ENCODE results near the gene GCN1.
A peak's percentile ranks its signal among the peaks of the same experiment; 100 is the strongest.
"Not testable (repeated sequence)": the region's sequence is repeated elsewhere in the genome, so short reads cannot be mapped to it uniquely, and the experiment has no call there.

GCN1 gene

DNA sequence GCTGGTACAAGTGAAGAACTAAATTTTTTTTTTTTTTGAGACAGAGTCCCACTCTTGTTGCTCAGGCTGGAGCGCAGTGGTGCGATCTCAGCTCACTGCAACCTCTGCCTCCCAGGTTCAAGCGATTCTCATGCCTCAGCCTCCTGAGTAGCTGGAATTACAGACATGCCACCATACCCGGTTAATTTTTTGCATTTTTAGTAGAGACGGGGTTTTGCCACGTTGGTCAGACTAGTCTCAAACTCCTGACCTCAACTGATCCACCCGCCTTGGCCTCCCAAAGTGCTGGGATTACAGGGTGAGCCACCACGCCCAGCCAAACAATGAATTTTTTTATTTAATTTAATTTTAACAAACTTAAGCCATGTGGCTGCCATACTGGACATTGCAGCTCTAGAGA lies 1.2 kb downstream of the GCN1 start:
- not testable (repeated sequence) for H3K9me3 ChIP-seq (ENCODE audit: control insufficient read depth in 1 of 2, low read length in 2 of 2); H3K27ac ChIP-seq (ENCODE audit: low read length); H3K27me3 ChIP-seq (ENCODE audit: low read depth, low read length)
- Histone ChIP-seq H3K4me3 (ENCODE audit: low read depth in 1 of 2, low read length in 2 of 2) (peak overlapping the region; percentile 91 to 99), H3K4me1 (ENCODE audit: control insufficient read depth in 1 of 2, insufficient read depth in 2 of 2, low read length in 2 of 2) (peaks cover 5 to 24% of the 10 kb centered on the region in 2 donors), H3K36me3 (ENCODE audit: control insufficient read depth in 1 of 2, insufficient read depth in 2 of 2, low read length in 2 of 2) (peaks cover 33 to 43% of the 10 kb centered on the region in 2 donors)

DNA sequence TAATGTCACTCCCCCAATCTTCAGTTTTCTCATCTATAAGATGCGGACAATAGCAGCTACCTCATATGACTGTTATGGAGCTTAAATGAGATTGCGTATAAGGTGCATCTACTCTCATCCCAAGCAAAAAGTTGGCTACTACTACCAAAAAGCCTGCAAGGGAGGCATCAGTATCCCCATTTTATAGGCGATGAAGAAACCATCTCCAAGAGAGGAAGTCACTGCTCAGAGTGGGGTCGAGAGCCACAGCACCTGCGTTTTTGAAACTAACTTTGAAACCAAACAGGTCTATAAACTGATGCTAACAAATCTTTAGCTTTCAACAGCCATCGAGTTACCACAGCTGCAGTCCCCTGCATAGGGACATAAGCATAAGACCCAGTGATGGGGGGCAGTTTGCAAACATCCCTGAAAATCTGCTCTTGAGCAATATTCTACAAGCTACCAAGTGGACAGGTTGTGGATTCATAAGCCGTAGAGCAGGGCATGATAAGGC lies 3.5 kb downstream of the GCN1 start:
- Histone ChIP-seq H3K36me3 (ENCODE audit: control insufficient read depth in 1 of 2, insufficient read depth in 2 of 2, low read length in 2 of 2) (peaks cover 26 to 43% of the 10 kb centered on the region in 2 donors), H3K27me3 (ENCODE audit: low read depth, low read length) (no peaks in the 10 kb centered on the region), H3K27ac (ENCODE audit: low read length) (no peak overlapping the region), H3K4me3 (ENCODE audit: low read depth in 1 of 2, low read length in 2 of 2) (no peak overlapping the region), H3K4me1 (ENCODE audit: control insufficient read depth in 1 of 2, insufficient read depth in 2 of 2, low read length in 2 of 2) (peaks cover 5 to 15% of the 10 kb centered on the region in 2 donors), H3K9me3 (ENCODE audit: control insufficient read depth in 1 of 2, low read length in 2 of 2) (no peaks in the 10 kb centered on the region)

DNA sequence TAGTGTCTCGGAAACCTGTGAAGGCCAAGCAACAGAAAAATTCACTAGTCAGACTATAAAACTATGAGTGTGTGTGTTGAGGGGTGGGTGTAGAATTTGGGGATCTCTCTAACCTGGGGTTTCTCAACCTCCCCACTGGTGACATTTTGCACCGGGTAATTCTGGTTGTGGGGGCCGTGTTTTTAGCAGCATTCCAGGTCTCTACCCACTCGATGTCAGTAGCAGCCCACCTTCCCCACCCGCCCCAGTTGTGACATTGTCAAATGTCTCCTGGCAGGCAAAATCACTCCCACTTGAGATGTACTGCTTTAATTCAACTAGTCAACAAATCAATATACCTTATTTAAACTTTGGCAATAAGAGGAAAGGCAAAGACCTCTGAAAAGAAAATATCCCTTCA lies 4.1 kb downstream of the GCN1 start:
- H3K27me3 ChIP-seq (ENCODE audit: low read depth, low read length): no peaks in the 10 kb centered on the region
- H3K27ac ChIP-seq (ENCODE audit: low read length): no peak overlapping the region
- peaks cover 5 to 15% of the 10 kb centered on the region in 2 donors for H3K4me1 ChIP-seq (ENCODE audit: control insufficient read depth in 1 of 2, insufficient read depth in 2 of 2, low read length in 2 of 2)
- no peak overlapping the region for H3K4me3 ChIP-seq (ENCODE audit: low read depth in 1 of 2, low read length in 2 of 2)
- H3K9me3 ChIP-seq (ENCODE audit: control insufficient read depth in 1 of 2, low read length in 2 of 2): no peaks in the 10 kb centered on the region
- H3K36me3 ChIP-seq (ENCODE audit: control insufficient read depth in 1 of 2, insufficient read depth in 2 of 2, low read length in 2 of 2): peaks cover 28 to 46% of the 10 kb centered on the region in 2 donors

DNA sequence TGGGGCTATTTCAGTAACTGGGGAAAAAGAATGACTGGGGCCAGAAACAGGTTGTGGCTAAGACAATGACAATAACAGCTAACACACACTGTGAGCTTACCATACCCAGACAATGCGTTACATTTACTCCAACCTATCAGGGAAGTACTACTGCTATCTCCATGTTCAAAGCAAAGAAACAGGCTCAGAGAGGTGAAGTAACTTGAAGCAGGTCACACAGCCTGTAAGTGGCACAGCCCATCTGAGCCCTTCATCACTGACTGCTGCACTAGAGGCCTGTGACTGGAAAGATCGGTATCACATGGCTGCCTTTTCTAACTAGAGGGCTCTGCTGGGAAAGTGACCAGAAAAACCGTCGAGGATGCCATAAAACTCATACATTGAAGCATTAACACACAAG lies 7.9 kb downstream of the GCN1 start:
- no peak overlapping the region for H3K4me3 ChIP-seq (ENCODE audit: low read depth in 1 of 2, low read length in 2 of 2)
- H3K27ac ChIP-seq (ENCODE audit: low read length): no peak overlapping the region
- H3K36me3 ChIP-seq (ENCODE audit: control insufficient read depth in 1 of 2, insufficient read depth in 2 of 2, low read length in 2 of 2): peaks cover 59 to 80% of the 10 kb centered on the region in 2 donors
- H3K27me3 ChIP-seq (ENCODE audit: low read depth, low read length): no peaks in the 10 kb centered on the region
- peaks cover 0 to 4% of the 10 kb centered on the region in 2 donors for H3K4me1 ChIP-seq (ENCODE audit: control insufficient read depth in 1 of 2, insufficient read depth in 2 of 2, low read length in 2 of 2)
- no peaks in the 10 kb centered on the region for H3K9me3 ChIP-seq (ENCODE audit: control insufficient read depth in 1 of 2, low read length in 2 of 2)

DNA sequence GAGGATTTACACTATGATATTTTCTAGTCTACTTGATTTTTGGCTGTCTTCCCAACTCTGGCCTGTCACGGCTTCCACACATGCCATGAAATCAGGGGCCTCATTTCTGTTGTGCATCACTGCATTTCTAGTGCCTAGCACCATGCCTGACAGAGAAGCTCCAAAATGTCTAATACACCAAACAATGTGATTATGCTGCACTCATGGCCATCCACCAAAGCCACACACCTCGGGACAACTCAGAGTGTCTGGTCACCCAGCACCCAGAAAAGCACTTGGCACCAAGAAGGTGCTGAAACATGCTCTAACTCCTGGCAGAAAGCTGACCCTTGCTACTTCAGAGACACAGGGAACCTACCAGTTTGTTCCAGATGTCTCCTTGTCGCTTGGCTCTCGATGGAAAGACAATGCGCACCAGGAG lies 11.3 kb downstream of the GCN1 start:
- no peak overlapping the region for H3K4me3 ChIP-seq (ENCODE audit: low read depth in 1 of 2, low read length in 2 of 2)
- H3K27me3 ChIP-seq (ENCODE audit: low read depth, low read length): no peaks in the 10 kb centered on the region
- H3K36me3 ChIP-seq (ENCODE audit: control insufficient read depth in 1 of 2, insufficient read depth in 2 of 2, low read length in 2 of 2): peaks cover 57 to 80% of the 10 kb centered on the region in 2 donors
- H3K27ac ChIP-seq (ENCODE audit: low read length): no peak overlapping the region
- no peaks in the 10 kb centered on the region for H3K9me3 ChIP-seq (ENCODE audit: control insufficient read depth in 1 of 2, low read length in 2 of 2)
- peaks cover 0 to 4% of the 10 kb centered on the region in 2 donors for H3K4me1 ChIP-seq (ENCODE audit: control insufficient read depth in 1 of 2, insufficient read depth in 2 of 2, low read length in 2 of 2)

DNA sequence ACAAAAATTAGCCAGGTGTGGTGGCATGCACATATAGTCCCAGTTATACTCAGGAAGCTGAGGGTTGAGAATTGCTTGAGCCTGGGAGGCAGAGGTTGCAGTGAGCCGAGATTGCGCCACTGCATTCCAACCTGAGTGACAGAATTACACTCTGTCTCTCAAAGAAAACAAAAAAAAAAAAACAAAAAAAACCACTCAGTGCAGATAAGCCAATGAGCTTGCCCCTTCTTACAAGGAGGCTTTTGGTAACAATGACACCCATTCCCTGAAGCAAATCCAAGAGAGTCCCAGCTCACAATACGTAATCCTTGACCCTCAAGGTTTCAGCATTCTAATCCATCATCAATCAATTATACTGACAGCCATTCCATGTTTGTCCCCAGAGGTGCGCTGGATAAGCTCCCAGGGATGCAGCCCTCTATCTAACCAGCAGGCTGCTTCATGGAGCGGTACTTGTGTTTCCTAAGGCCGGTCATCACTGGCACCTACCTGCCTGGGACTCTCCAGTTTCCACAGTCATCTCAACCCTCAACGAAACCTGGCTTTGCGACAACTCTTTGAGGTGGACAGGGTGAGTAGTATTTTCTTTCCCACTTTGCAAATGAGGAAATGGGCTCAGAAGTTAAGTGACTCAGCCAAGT lies 12.4 kb downstream of the GCN1 start:
- Histone ChIP-seq H3K27me3 (ENCODE audit: low read depth, low read length) (no peaks in the 10 kb centered on the region), H3K27ac (ENCODE audit: low read length) (no peak overlapping the region), H3K9me3 (ENCODE audit: control insufficient read depth in 1 of 2, low read length in 2 of 2) (no peaks in the 10 kb centered on the region), H3K4me1 (ENCODE audit: control insufficient read depth in 1 of 2, insufficient read depth in 2 of 2, low read length in 2 of 2) (peaks cover 0 to 4% of the 10 kb centered on the region in 2 donors), H3K36me3 (ENCODE audit: control insufficient read depth in 1 of 2, insufficient read depth in 2 of 2, low read length in 2 of 2) (peaks cover 62 to 80% of the 10 kb centered on the region in 2 donors), H3K4me3 (ENCODE audit: low read depth in 1 of 2, low read length in 2 of 2) (no peak overlapping the region)

DNA sequence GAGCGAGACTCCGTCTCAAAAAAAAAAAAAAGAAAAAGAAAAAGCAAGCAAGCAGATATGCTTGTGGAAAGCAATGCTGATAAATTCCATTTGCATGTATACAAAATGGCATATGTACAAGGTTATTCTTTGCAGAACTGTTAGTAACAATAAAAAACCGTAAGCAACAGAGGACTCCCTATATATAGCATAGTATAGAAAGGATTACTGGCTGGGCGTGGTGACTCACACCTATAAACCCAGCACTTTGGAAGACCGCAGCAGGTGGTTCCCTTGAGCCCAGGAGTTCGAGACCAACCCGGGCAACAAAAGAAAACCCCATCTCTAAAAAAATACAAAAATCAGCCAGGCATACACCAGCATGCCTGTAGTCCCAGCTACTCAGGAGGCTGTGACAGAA lies 13.5 kb downstream of the GCN1 start:
- peaks cover 64 to 81% of the 10 kb centered on the region in 2 donors for H3K36me3 ChIP-seq (ENCODE audit: control insufficient read depth in 1 of 2, insufficient read depth in 2 of 2, low read length in 2 of 2)

DNA sequence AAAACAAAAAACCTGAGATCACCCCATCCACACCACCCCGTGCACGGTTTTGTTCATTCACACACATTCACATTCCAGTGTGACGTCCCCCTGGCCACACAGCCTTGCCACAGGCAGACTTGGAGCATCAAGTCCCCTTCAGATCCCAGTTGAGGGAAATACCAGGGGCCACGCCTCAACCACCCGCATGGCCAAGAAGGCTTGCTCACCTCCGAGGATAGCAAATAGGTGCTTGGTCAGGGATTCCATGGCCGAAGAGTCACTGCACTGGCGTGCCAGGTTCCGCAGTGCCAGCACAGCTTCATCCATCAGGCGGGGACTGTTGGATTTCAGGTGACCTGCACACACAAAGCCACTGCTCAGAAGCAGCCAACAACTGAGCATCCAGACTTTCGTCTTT lies 19.0 kb downstream of the GCN1 start:
- no peaks in the 10 kb centered on the region for H3K4me1 ChIP-seq (ENCODE audit: control insufficient read depth in 1 of 2, insufficient read depth in 2 of 2, low read length in 2 of 2)
- H3K4me3 ChIP-seq (ENCODE audit: low read depth in 1 of 2, low read length in 2 of 2): no peak overlapping the region
- no peaks in the 10 kb centered on the region for H3K9me3 ChIP-seq (ENCODE audit: control insufficient read depth in 1 of 2, low read length in 2 of 2)
- no peak overlapping the region for H3K27ac ChIP-seq (ENCODE audit: low read length)
- H3K36me3 ChIP-seq (ENCODE audit: control insufficient read depth in 1 of 2, insufficient read depth in 2 of 2, low read length in 2 of 2): peaks cover 54 to 84% of the 10 kb centered on the region in 2 donors
- no peaks in the 10 kb centered on the region for H3K27me3 ChIP-seq (ENCODE audit: low read depth, low read length)

More for the DNA sequence above, 13.5 kb downstream of the GCN1 start:
- H3K27me3 ChIP-seq (ENCODE audit: low read depth, low read length): no peaks in the 10 kb centered on the region
- no peaks in the 10 kb centered on the region for H3K9me3 ChIP-seq (ENCODE audit: control insufficient read depth in 1 of 2, low read length in 2 of 2)
- peaks cover 0 to 4% of the 10 kb centered on the region in 2 donors for H3K4me1 ChIP-seq (ENCODE audit: control insufficient read depth in 1 of 2, insufficient read depth in 2 of 2, low read length in 2 of 2)
- no peak overlapping the region for H3K4me3 ChIP-seq (ENCODE audit: low read depth in 1 of 2, low read length in 2 of 2)
- no peak overlapping the region for H3K27ac ChIP-seq (ENCODE audit: low read length)

DNA sequence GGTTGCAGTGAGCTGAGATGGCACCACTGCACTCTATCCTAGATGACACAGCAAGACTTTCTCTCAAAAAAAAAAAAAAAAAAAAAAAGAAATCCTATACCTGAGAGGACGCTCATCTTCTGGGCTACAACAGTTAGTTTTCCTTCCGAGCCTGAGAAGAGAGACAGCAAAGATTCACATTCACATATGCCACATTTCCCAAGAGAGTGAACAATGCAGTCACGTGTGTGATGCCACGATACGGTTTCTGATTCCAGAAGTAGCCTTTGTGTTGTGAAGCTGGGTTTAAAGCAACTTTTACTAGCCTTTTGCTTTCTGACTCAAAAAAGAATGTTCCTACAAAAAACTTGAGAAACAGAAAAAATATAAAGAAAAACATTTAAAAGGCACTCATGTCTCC lies 19.5 kb downstream of the GCN1 start:
- Histone ChIP-seq H3K9me3 (ENCODE audit: control insufficient read depth in 1 of 2, low read length in 2 of 2) (no peaks in the 10 kb centered on the region), H3K27me3 (ENCODE audit: low read depth, low read length) (no peaks in the 10 kb centered on the region), H3K27ac (ENCODE audit: low read length) (no peak overlapping the region), H3K4me1 (ENCODE audit: control insufficient read depth in 1 of 2, insufficient read depth in 2 of 2, low read length in 2 of 2) (no peaks in the 10 kb centered on the region), H3K4me3 (ENCODE audit: low read depth in 1 of 2, low read length in 2 of 2) (no peak overlapping the region), H3K36me3 (ENCODE audit: control insufficient read depth in 1 of 2, insufficient read depth in 2 of 2, low read length in 2 of 2) (peaks cover 56 to 87% of the 10 kb centered on the region in 2 donors)

DNA sequence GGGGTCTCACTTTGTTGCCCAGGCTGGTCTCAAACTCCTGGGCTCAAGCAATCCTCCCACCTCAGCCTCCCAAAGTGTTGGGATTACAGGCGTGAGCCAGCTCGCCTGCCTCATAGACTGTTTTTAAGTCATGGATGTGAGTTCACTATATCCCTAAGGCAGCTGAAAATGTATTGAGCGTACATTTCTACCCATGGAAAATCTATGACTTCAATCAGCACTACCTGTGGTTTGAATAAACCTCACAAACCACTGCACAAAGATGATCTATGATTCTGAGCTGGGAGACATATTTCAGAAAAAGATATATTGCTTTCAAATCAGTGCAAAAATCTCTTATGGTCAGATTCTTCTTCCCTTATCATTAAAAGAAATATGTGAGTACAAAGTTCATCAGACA lies 22.5 kb downstream of the GCN1 start:
- Histone ChIP-seq H3K36me3 (ENCODE audit: control insufficient read depth in 1 of 2, insufficient read depth in 2 of 2, low read length in 2 of 2) (peaks cover 57 to 85% of the 10 kb centered on the region in 2 donors), H3K27ac (ENCODE audit: low read length) (no peak overlapping the region), H3K27me3 (ENCODE audit: low read depth, low read length) (no peaks in the 10 kb centered on the region), H3K4me1 (ENCODE audit: control insufficient read depth in 1 of 2, insufficient read depth in 2 of 2, low read length in 2 of 2) (no peaks in the 10 kb centered on the region), H3K4me3 (ENCODE audit: low read depth in 1 of 2, low read length in 2 of 2) (no peak overlapping the region), H3K9me3 (ENCODE audit: control insufficient read depth in 1 of 2, low read length in 2 of 2) (no peaks in the 10 kb centered on the region)

DNA sequence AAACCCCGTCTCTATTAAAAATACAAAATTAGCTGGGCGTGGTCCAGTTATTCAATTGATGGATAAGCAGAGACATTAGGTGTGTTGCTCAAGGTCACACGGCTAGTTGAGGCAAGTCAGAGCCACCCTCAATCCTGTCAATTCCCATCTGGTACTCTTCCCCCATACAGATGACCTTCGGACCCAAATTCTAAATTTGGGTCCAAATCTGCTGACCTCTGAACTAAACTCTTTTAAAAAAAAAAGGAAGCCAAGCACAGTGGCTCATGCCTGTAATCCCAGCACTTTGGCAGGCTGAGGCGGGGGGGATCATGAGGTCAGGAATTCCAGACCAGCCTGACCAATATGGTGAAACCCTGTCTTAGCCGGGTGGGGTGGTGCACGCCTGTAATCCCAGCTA lies 23.9 kb downstream of the GCN1 start:
- Histone ChIP-seq H3K27me3 (ENCODE audit: low read depth, low read length) (no peaks in the 10 kb centered on the region), H3K27ac (ENCODE audit: low read length) (no peak overlapping the region), H3K9me3 (ENCODE audit: control insufficient read depth in 1 of 2, low read length in 2 of 2) (no peaks in the 10 kb centered on the region), H3K4me3 (ENCODE audit: low read depth in 1 of 2, low read length in 2 of 2) (no peak overlapping the region), H3K4me1 (ENCODE audit: control insufficient read depth in 1 of 2, insufficient read depth in 2 of 2, low read length in 2 of 2) (no peaks in the 10 kb centered on the region), H3K36me3 (ENCODE audit: control insufficient read depth in 1 of 2, insufficient read depth in 2 of 2, low read length in 2 of 2) (peaks cover 44 to 74% of the 10 kb centered on the region in 2 donors)

DNA sequence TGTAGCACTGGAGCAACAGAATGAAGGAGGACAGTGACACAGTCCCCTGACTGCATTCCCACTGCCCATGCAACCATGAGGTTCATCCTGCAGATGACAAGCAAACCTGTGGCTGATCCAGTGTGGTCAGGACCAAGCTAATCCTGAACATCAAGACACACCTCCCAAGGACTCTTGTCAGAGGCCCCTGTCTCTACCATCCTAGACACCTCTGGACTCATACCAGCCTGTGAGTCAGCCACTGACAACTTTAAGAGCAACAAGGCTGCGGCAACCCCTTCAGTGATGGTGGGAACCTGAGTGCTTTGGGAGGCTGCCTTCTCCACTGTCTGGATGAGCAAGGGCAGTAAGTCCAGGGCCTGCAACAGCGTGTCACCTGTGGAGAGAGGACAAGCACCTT lies 24.6 kb downstream of the GCN1 start:
- H3K4me1 ChIP-seq (ENCODE audit: control insufficient read depth in 1 of 2, insufficient read depth in 2 of 2, low read length in 2 of 2): no peaks in the 10 kb centered on the region
- H3K36me3 ChIP-seq (ENCODE audit: control insufficient read depth in 1 of 2, insufficient read depth in 2 of 2, low read length in 2 of 2): peaks cover 41 to 67% of the 10 kb centered on the region in 2 donors
- H3K4me3 ChIP-seq (ENCODE audit: low read depth in 1 of 2, low read length in 2 of 2): no peak overlapping the region
- H3K9me3 ChIP-seq (ENCODE audit: control insufficient read depth in 1 of 2, low read length in 2 of 2): no peaks in the 10 kb centered on the region
- H3K27me3 ChIP-seq (ENCODE audit: low read depth, low read length): no peaks in the 10 kb centered on the region
- H3K27ac ChIP-seq (ENCODE audit: low read length): no peak overlapping the region

Measured in muscle layer of duodenum (tissue), 2 donors.